Measurements from ENCODE around the gene SKA1.
"Not testable (repeated sequence)": the region's sequence is repeated elsewhere in the genome, so short reads cannot be mapped to it uniquely, and the experiment has no call there.

Gene SKA1

GRCh38 chr18:50432915-50433314 is 58.1 kb downstream of the SKA1 start:
- DNase-seq, result no peak

DNA sequence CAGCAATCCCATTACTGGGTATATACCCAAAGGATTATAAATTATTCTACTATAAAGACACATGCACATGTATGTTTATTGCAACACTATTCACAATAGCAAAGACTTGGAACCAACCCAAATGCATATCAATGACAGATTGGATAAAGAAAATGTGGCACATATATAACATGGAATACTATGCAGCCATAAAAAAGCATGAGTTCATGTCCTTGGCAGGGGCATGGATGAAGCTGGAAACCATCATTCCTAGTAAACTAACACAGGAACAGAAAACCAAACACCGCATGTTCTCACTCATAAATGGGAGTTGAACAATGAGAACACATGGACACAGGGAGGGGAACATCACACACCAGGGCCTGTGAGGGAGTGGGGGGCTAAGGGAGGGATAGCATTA is 61.9 kb downstream of the SKA1 start:
- DNase-seq, result not testable (repeated sequence)

- DNase-seq, result no peak
These were observed 64.7 kb downstream of the SKA1 start for GRCh38 chr18:50439460-50440015.

DNA sequence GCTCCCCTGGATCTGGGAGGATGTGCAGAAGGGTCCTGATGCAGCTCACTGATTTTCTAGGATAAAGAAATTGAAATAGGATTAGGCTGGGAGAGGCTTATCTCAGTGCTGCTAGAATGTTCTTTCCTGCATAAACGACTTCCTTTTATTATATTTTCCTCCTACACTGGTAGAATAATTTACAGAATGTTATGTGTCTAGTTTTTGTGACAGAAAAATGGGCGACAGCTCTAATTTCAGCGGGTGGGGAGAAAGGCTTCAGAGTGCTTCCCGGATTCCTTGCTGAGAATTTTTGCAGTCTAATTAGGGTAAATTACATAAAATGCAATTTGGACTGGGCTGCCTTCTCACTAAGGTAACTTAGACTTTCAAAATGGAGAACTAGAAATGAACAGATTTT is 66.2 kb downstream of the SKA1 start:
- no peak for DNase-seq

- DNase-seq, result no peak
These were observed 66.7 kb downstream of the SKA1 start for GRCh38 chr18:50441501-50441900.

All from GOT3 (cell line).